Measurements from ENCODE around the gene SCN1B. TPM values are rescaled to one million over a fixed set of nuclear protein-coding genes. Genes with fewer than 3 reads are reported as not detected.
"Not testable (repeated sequence)": the region's sequence is repeated elsewhere in the genome, so short reads cannot be mapped to it uniquely, and the experiment has no call there.

Gene SCN1B
- polyA plus RNA-seq, 2 of the 4 experiments (the other 2 are of a cell fraction) = 11.0 to 11.3 TPM

DNA sequence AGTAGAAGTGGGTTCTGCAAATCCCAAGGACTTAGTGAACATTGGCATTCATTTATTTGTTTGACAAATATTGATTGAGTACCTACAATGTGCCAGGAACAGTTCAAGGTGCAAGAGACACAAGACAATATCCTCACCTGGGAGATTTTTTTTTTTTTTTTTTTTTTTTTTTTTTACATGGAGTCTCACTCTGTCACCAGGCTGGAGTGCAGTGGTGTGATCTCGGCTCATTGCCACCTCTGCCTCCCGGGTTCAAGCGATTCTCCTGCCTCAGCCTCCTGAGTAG is 1.7 kb upstream of the SCN1B start:
- not testable (repeated sequence) for H3K9me3 ChIP-seq; ATAC-seq; H3K4me2 ChIP-seq; H3K4me3 ChIP-seq; H3K27ac ChIP-seq; DNase-seq (ENCODE audit: low read depth in 1 of 2, low spot score in 1 of 2)
- FAIRE-seq = peak; percentile 63
- H3K4me1 ChIP-seq = peaks cover 12% of the 10 kb centered on the region
- ChIA-PET CTCF (interaction anchor here (1.2 to 48.0 kb wide), 5 partner anchors 19 to 107 kb away, joined by 3 to 1860 read pairs (median 11); partner anchors contain the start of genes GRAMD1A, LGI4 and ZNF792), POLR2A (interaction anchor here (1.2 to 5.3 kb wide), 3 partner anchors 21 to 29 kb away, joined by 4 to 45 read pairs (median 9); partner anchors contain the start of gene GRAMD1A)
- TF ChIP-seq JUN (IDR thresholded peaks at IDR 0.05) = peak in 1 of 2 experiments; percentile 4; a peak in 1 of 5 replicates
- WGBS (ENCODE audit: missing lambda C conversion rate) = 93% methylated on average over 3 of the region's 3 CpGs

GRCh38 chr19:35029275-35029736 is 964 bp upstream of the SCN1B start:
- FAIRE-seq = peak; percentile 78
- ATAC-seq = not testable (repeated sequence)

GRCh38 chr19:35029737-35030256 is 473 bp upstream of the SCN1B start:
- DNase-seq (ENCODE audit: low read depth in 1 of 2, low spot score in 1 of 2) (peak; percentile 63 to 72), ATAC-seq (peak; percentile 25 to 40), FAIRE-seq (no peak)
- ChIA-PET POLR2A (interaction anchor here (1.5 to 5.3 kb wide), 3 partner anchors 12 to 28 kb away, joined by 4 to 45 read pairs (median 8); no protein-coding TSS in a partner anchor), CTCF (interaction anchor here (0.8 to 48.0 kb wide), 4 partner anchors 9 to 40 kb away, joined by 3 to 1860 read pairs (median 95); partner anchors contain the start of genes GRAMD1A and ZNF792)
- peak overlapping the region; percentile 73 for H3K4me3 ChIP-seq
- peaks cover 12% of the 10 kb centered on the region for H3K4me1 ChIP-seq
- 25% methylated on average over 9 of the region's 11 CpGs for WGBS (ENCODE audit: missing lambda C conversion rate)
- peak overlapping the region; percentile 77 to 91 for H3K27ac ChIP-seq
- TF ChIP-seq CBX2 (IDR thresholded peaks at IDR 0.05; ENCODE audit: borderline replicate concordance, low read depth) (no peak), PBX3 (IDR thresholded peaks at IDR 0.05) (peak; percentile 79), TFCP2L1 (CRISPR knock-in tag; IDR thresholded peaks at IDR 0.05) (peak; percentile 71; the same call in 1 of the 2 replicates), HOXB5 (CRISPR knock-in tag; IDR thresholded peaks at IDR 0.05) (no peak), GATA3 (IDR thresholded peaks at IDR 0.05; ENCODE audit: borderline replicate concordance) (peak; percentile 10; the same call in 1 of the 2 replicates), FOSB (CRISPR knock-in tag; IDR thresholded peaks at IDR 0.05) (peak; percentile 88), HOXA7 (CRISPR knock-in tag; IDR thresholded peaks at IDR 0.05) (peak; percentile 45; the same call in 1 of the 2 replicates), CHD4 (IDR thresholded peaks at IDR 0.05; ENCODE audit: borderline replicate concordance) (no peak), JUN (IDR thresholded peaks at IDR 0.05) (peak in 1 of 2 experiments; percentile 60; a peak in 2 of 5 replicates)
- H3K4me2 ChIP-seq = peak overlapping the region; percentile 96
- no peaks in the 10 kb centered on the region for H3K9me3 ChIP-seq

More at GRCh38 chr19:35029275-35029736, 964 bp upstream of the SCN1B start:
- Histone ChIP-seq H3K4me3 (peak overlapping the region; percentile 73), H3K4me2 (peak overlapping the region; percentile 96), H3K27ac (peak overlapping the region; percentile 77 to 91), H3K4me1 (peaks cover 12% of the 10 kb centered on the region)
- WGBS (ENCODE audit: missing lambda C conversion rate) = 67% methylated on average over 11 of the region's 11 CpGs
- not testable (repeated sequence) for DNase-seq (ENCODE audit: low read depth in 1 of 2, low spot score in 1 of 2); H3K9me3 ChIP-seq
- peak; percentile 9 for TF ChIP-seq CHD2 (IDR thresholded peaks at IDR 0.05; ENCODE audit: low read length, partially characterized antibody)
- CTCF ChIA-PET = interaction anchor here (0.8 to 48.0 kb wide), 4 partner anchors 8 to 40 kb away, joined by 3 to 1860 read pairs (median 95); partner anchors contain the start of genes GRAMD1A and ZNF792
- POLR2A ChIA-PET = interaction anchor here (1.5 to 5.3 kb wide), 3 partner anchors 12 to 28 kb away, joined by 4 to 45 read pairs (median 8); no protein-coding TSS in a partner anchor

- CTCF ChIA-PET = interaction anchor here (0.5 to 48.0 kb wide), 6 partner anchors 16 to 83 kb away, joined by 3 to 1860 read pairs (median 6); partner anchors contain the start of genes GRAMD1A and ZNF792
- TF ChIP-seq POLR2A (IDR thresholded peaks at IDR 0.05; ENCODE audit: low read length) (no peak), TFCP2L1 (CRISPR knock-in tag; IDR thresholded peaks at IDR 0.05) (0 out of 2 replicates have a peak, but pooled peaks have one; percentile 17), POLR2AphosphoS2 (conservative IDR thresholded peaks at IDR 0.05; ENCODE audit: low read length) (0 out of 2 replicates have a peak, but pooled peaks have one; percentile 29)
- POLR2A ChIA-PET = interaction anchor here (0.6 to 2.0 kb wide), 5 partner anchors 14 to 1023 kb away, joined by 4 to 8 read pairs (median 6); partner anchors contain the start of genes GRAMD1A and THAP8
- FAIRE-seq = no peak
- Histone ChIP-seq H3K4me3 (peak overlapping the region; percentile 73), H3K9me3 (no peaks in the 10 kb centered on the region), H3K27ac (peak overlapping the region; percentile 77 to 91), H3K4me1 (peaks cover 12% of the 10 kb centered on the region), H3K4me2 (peak overlapping the region; percentile 96)
- ATAC-seq = peak; percentile 11 to 27; a peak in 5 of 6 replicates
- 53% methylated on average over 19 of the region's 31 CpGs for WGBS (ENCODE audit: missing lambda C conversion rate)
- DNase-seq (ENCODE audit: low read depth in 1 of 2, low spot score in 1 of 2) = peak in 1 of 2 experiments; percentile 68
Measured at GRCh38 chr19:35031072-35031881, 1.0 kb downstream of the SCN1B start.
